H1 (cell line): ENCODE results near the gene CRABP2. TPM values are rescaled to one million over a fixed set of nuclear protein-coding genes. Genes with fewer than 3 reads are reported as not detected.
A peak's percentile ranks its signal among the peaks of the same experiment; 100 is the strongest.

Experiments used
- CTCF ChIA-PET: fragments of 300-600 bp; sonication (Branson Sonifier 250); formaldehyde crosslinking; loops from one replicate; lab custom pipeline; 2021; ENCODE audit not compliant: partially characterized antibody; lab: Charles Lee
- POLR2A ChIA-PET: fragments of 300-600 bp; sonication (Branson Sonifier 250); formaldehyde crosslinking; loops from one replicate; lab custom pipeline; 2021; ENCODE audit warnings: inconsistent platforms; ENCODE audit not compliant: partially characterized antibody; lab: Charles Lee
- DNase-seq, 2 experiments: peaks; one replicate each; pipeline versions ENCODE4 v3.0.0 to v3.0.0-alpha.2; 2010 to 2022; ENCODE audit warnings: low spot score in 2 of 2, low read depth in 1 of 2, mixed read lengths in 1 of 2
- FAIRE-seq: peaks from 2 replicates; lab custom pipeline; 2011; peaks lifted over from hg19 to GRCh38; lab: Jason Lieb, UNC
- H2AFZ ChIP-seq: 2 replicates; pipeline ENCODE4 v1.8.1; 2012; ENCODE audit warnings: low read length, inconsistent platforms
- H2AK5ac ChIP-seq: 2 replicates; pipeline ENCODE4 v1.6.1; 2013; ENCODE audit warnings: low read depth, low read length
- H2BK120ac ChIP-seq: replicated peaks from 2 replicates; pipeline ENCODE3; 2013; ENCODE audit warnings: low read depth, low read length, inconsistent platforms
- H2BK12ac ChIP-seq: 2 replicates; pipeline ENCODE4 v1.6.1; 2013; ENCODE audit warnings: low read depth, low read length
- H2BK15ac ChIP-seq: 2 replicates; pipeline ENCODE4 v1.6.1; 2013; ENCODE audit warnings: low read length
- H2BK20ac ChIP-seq: 2 replicates; pipeline ENCODE4 v1.6.1; 2013; ENCODE audit warnings: low read length
- H2BK5ac ChIP-seq: 2 replicates; pipeline ENCODE4 v1.6.1; 2013; ENCODE audit warnings: low read depth, low read length
- H3K14ac ChIP-seq: 2 replicates; pipeline ENCODE4 v1.6.1; 2013; ENCODE audit warnings: inconsistent platforms; ENCODE audit not compliant: insufficient read length
- H3K18ac ChIP-seq: 2 replicates; pipeline ENCODE4 v1.6.1; 2013; ENCODE audit warnings: low read length; ENCODE audit errors: extremely low read depth
- H3K23ac ChIP-seq: 2 replicates; pipeline ENCODE4 v1.6.1; 2013; ENCODE audit warnings: inconsistent platforms; ENCODE audit not compliant: insufficient read length
- H3K23me2 ChIP-seq: 2 replicates; pipeline ENCODE4 v1.6.1; 2013; ENCODE audit warnings: low read depth, low read length
- H3K27ac ChIP-seq: 2 replicates; pipeline ENCODE4 v1.6.1; 2011; ENCODE audit warnings: low read depth, low read length, inconsistent platforms
- H3K27me3 ChIP-seq, 4 experiments: replicated peaks in 1 of 4; 1 replicate in 1 of 4; 2 replicates in 3 of 4; pipeline versions ENCODE4 v1.6.1 to v1.8.1; 2011 to 2013; ENCODE audit warnings: low read length in 3 of 4, mild to moderate bottlenecking in 3 of 4, inconsistent platforms in 2 of 4, mixed read lengths in 2 of 4, moderate library complexity in 1 of 4; ENCODE audit not compliant: control insufficient read depth in 3 of 4, insufficient read depth in 3 of 4; ENCODE audit errors: extremely low read depth in 1 of 4
- H3K36me3 ChIP-seq, 4 experiments: 2 replicates each; pipeline versions ENCODE4 v1.6.1 to v1.8.1; 2011 to 2013; ENCODE audit warnings: mild to moderate bottlenecking in 4 of 4, low read length in 3 of 4, moderate library complexity in 2 of 4, control low read depth in 1 of 4, inconsistent platforms in 1 of 4; ENCODE audit not compliant: insufficient read depth in 4 of 4, control insufficient read depth in 2 of 4
- H3K4ac ChIP-seq: replicated peaks from 2 replicates; pipeline ENCODE3; 2013; ENCODE audit warnings: low read length, low read depth, mixed read lengths, inconsistent platforms; ENCODE audit not compliant: insufficient read length
- H3K4me1 ChIP-seq, 4 experiments: replicated peaks in 1 of 4; 1 replicate in 1 of 4; 2 replicates in 3 of 4; pipeline versions ENCODE4 v1.6.1 to v1.8.1; 2011 to 2013; ENCODE audit warnings: low read length in 3 of 4, inconsistent platforms in 2 of 4, mixed read lengths in 1 of 4; ENCODE audit not compliant: insufficient read depth in 4 of 4, control insufficient read depth in 3 of 4
- H3K4me2 ChIP-seq, 2 experiments: 2 replicates each; pipeline versions ENCODE4 v1.6.1 to v1.8.1; 2011 to 2013; ENCODE audit warnings: low read depth in 2 of 2, low read length in 2 of 2, control low read depth in 1 of 2, inconsistent platforms in 1 of 2, mild to moderate bottlenecking in 1 of 2; ENCODE audit not compliant: insufficient read depth in 1 of 2
- H3K4me3 ChIP-seq, 4 experiments: fragments of 200-600, 300-600 bp in 1 of 4; sonication (generic), shearing (Covaris generic), sonication (Bioruptor Twin) in 1 of 4; 2 replicates each; pipeline versions ENCODE4 v1.5.1 to v1.8.1; 2011 to 2016; ENCODE audit warnings: low read length in 4 of 4, low read depth in 3 of 4, control low read depth in 2 of 4, inconsistent platforms in 2 of 4, mild to moderate bottlenecking in 2 of 4, mixed read lengths in 1 of 4, moderate library complexity in 1 of 4; ENCODE audit not compliant: insufficient read depth in 2 of 4; ENCODE audit errors: extremely low read depth in 1 of 4
- H3K56ac ChIP-seq: replicated peaks from 2 replicates; pipeline ENCODE3; 2013; ENCODE audit warnings: low read depth, mild to moderate bottlenecking, mixed read lengths, low read length, inconsistent platforms; ENCODE audit not compliant: insufficient read length
- H3K79me1 ChIP-seq: 2 replicates; pipeline ENCODE4 v1.6.1; 2013; ENCODE audit warnings: low read depth, low read length, control low read depth
- H3K79me2 ChIP-seq, 2 experiments: 2 replicates each; pipeline versions ENCODE4 v1.6.1 to v1.8.1; 2012 to 2013; ENCODE audit warnings: low read length in 2 of 2, mild to moderate bottlenecking in 2 of 2, inconsistent platforms in 1 of 2; ENCODE audit not compliant: insufficient read depth in 2 of 2, control insufficient read depth in 1 of 2
- H3K9ac ChIP-seq, 4 experiments: replicated peaks in 1 of 4; 1 replicate in 1 of 4; 2 replicates in 3 of 4; pipeline versions ENCODE4 v1.6.1 to v1.8.1; 2011 to 2013; ENCODE audit warnings: low read depth in 3 of 4, low read length in 3 of 4, control low read depth in 2 of 4, mild to moderate bottlenecking in 2 of 4, moderate library complexity in 2 of 4, inconsistent platforms in 1 of 4; ENCODE audit errors: extremely low read depth in 1 of 4
- H3K9me3 ChIP-seq, 2 experiments: 2 replicates each; pipeline versions ENCODE4 v1.6.1 to v1.8.1; 2012 to 2013; ENCODE audit warnings: mild to moderate bottlenecking in 2 of 2, moderate library complexity in 2 of 2, control low read depth in 1 of 2, inconsistent platforms in 1 of 2, low read depth in 1 of 2, low read length in 1 of 2, mixed read lengths in 1 of 2; ENCODE audit not compliant: insufficient read depth in 2 of 2
- H4K20me1 ChIP-seq, 2 experiments: replicated peaks in 1 of 2; 2 replicates each; pipeline versions ENCODE3 to v1.8.1; 2011 to 2013; ENCODE audit warnings: inconsistent platforms in 2 of 2, low read length in 2 of 2, mild to moderate bottlenecking in 1 of 2; ENCODE audit not compliant: insufficient read depth in 2 of 2, control insufficient read depth in 1 of 2
- H4K5ac ChIP-seq: 2 replicates; pipeline ENCODE4 v1.6.1; 2013; ENCODE audit warnings: low read length, low read depth, mixed read lengths, inconsistent platforms; ENCODE audit not compliant: insufficient read length
- H4K8ac ChIP-seq: 2 replicates; pipeline ENCODE4 v1.8.0; 2013; ENCODE audit warnings: mild to moderate bottlenecking, moderate library complexity, low read length, inconsistent platforms; ENCODE audit not compliant: insufficient read depth; ENCODE audit errors: extremely low read depth
- H4K91ac ChIP-seq: replicated peaks from 2 replicates; pipeline ENCODE3; 2013; ENCODE audit warnings: low read length, mixed read lengths, inconsistent platforms; ENCODE audit not compliant: insufficient read length
- ASH2L ChIP-seq: fragments of 200-600, 300-600 bp; sonication (generic); IDR thresholded peaks from one replicate; pipeline ENCODE4 v1.7.1; 2017; ENCODE audit warnings: low read length
- CREB1 ChIP-seq: IDR thresholded peaks from 2 replicates; pipeline ENCODE4 v1.6.1; 2012; ENCODE audit warnings: inconsistent platforms
- E2F6 ChIP-seq: IDR thresholded peaks from 2 replicates; pipeline ENCODE4 v1.6.1; 2012; ENCODE audit warnings: inconsistent platforms
- EZH2 ChIP-seq: fragments of 200-600 bp; sonication (generic); IDR thresholded peaks from 2 replicates; pipeline ENCODE4 v1.7.1; 2012; ENCODE audit warnings: low read depth, mild to moderate bottlenecking, moderate library complexity, low read length, inconsistent platforms; ENCODE audit not compliant: severe bottlenecking
- HDAC2 ChIP-seq, 2 experiments: fragments of 300-600 bp in 1 of 2; sonication (generic) in 1 of 2; IDR thresholded peaks; 2 replicates each; pipeline ENCODE4 v1.6.1; 2011 to 2012; ENCODE audit warnings: low read depth in 2 of 2, low read length in 2 of 2, mild to moderate bottlenecking in 2 of 2, moderate library complexity in 2 of 2, borderline replicate concordance in 1 of 2, inconsistent platforms in 1 of 2
- RAD21 ChIP-seq, 2 experiments: IDR thresholded peaks in 1 of 2; conservative IDR thresholded peaks in 1 of 2; 2 replicates each; pipeline ENCODE4 v1.6.1; 2011; ENCODE audit warnings: low read depth in 2 of 2, low read length in 2 of 2, improper control_type of control experiment in 1 of 2, inconsistent platforms in 1 of 2, mild to moderate bottlenecking in 1 of 2, moderate library complexity in 1 of 2
- RXRA ChIP-seq: IDR thresholded peaks from 2 replicates; pipeline ENCODE4 v1.6.1; 2011; ENCODE audit warnings: low read depth, mild to moderate bottlenecking, low read length, moderate library complexity; ENCODE audit not compliant: insufficient read depth
- SUZ12 ChIP-seq: fragments of 200-600 bp; sonication (generic); IDR thresholded peaks from 2 replicates; pipeline ENCODE4 v1.6.1; 2012; ENCODE audit warnings: mild to moderate bottlenecking, inconsistent platforms, low read length, moderate library complexity, mixed read lengths
- WGBS, 2 experiments: shearing (Covaris generic) in 1 of 2; methylation state at CpG; one replicate each; pipeline versions ENCODE4 v1.1.6 to v1.1.7; 2013 to 2015; ENCODE audit warnings: low lambda C conversion rate in 2 of 2, mixed read lengths in 2 of 2, inconsistent platforms in 1 of 2, low coverage in 1 of 2, missing lambda C conversion rate in 1 of 2; ENCODE audit not compliant: insufficient replicate concordance in 2 of 2, insufficient coverage in 1 of 2, insufficient read length in 1 of 2; ENCODE audit errors: extremely low coverage in 1 of 2, missing lambda C conversion rate in 1 of 2; 5-methylcytosine and 5-hydroxymethylcytosine counted together
- polyA plus RNA-seq, 7 experiments: library from polyadenylated mRNA; depleted of rRNA in 3 of 7; stranded (reverse) in 5 of 7; unstranded in 2 of 7; fragments of >200 nt in 5 of 7; fragments of 200-250 nt in 2 of 7; gene quantifications; 1 replicate in 5 of 7; 2 replicates in 1 of 7; 4 replicates in 1 of 7; pipeline versions ENCODE4 v1.2.1 to v1.2.3, GENCODE V29; 2011 to 2013; ENCODE audit warnings: missing spikeins in 2 of 7, mixed read lengths in 2 of 7
- total RNA-seq: library from RNA; stranded (reverse); fragmentation: NEBNext Ultra II Directional; extraction: Animal tissue kit (Norgen Biotek cat#: 25700); gene quantifications from 2 replicates; pipeline ENCODE4 v1.2.1, GENCODE V29; 2021

Gene CRABP2
- total and polyA plus RNA-seq, 2 of the 8 experiments (the other 6 are each of a cell fraction or from before 2014, with no cell fraction given): 69.2 to 119 TPM

DNA sequence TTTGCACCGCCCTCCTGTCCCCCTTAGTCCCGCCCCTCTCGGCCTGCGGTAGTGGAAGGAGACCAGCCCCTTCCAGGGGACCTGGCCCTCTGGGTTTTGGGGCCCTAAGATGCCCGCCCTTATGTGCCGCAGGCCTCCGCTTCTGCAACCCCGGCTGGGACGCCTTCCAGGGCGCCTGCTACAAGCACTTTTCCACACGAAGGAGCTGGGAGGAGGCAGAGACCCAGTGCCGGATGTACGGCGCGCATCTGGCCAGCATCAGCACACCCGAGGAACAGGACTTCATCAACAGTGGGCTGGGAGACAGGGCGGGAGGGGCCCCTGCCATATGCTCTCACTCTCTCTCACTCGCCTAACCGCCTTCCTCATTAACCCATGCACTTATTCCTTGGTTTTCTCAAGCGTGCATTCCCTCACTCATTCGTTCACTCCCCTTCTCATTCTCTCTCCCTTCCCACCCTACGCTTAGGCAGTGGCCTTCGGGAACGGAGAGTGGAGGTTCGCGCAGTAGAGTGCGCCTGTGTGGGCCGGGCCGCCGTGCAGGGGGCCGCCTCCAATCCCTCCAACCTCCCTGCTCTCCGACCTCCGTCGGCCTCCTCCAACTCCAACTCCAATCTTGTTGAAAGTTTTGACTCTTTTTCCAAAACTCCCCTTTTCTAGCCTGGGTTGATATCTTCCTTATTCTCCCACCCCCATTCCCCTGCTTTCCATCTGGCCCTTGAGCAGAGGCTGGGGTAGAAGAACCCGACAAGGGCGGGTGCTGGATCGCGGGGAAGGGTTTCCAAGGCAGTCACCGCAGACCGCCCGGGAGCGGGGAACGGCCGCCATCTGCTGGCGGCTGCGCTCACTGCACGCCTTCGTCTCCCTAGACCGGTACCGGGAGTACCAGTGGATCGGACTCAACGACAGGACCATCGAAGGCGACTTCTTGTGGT is 48.3 kb downstream of the CRABP2 start:
- peak overlapping the region; percentile 68 to 82 for H3K4me2 ChIP-seq
- H3K9ac ChIP-seq: no peak overlapping the region
- no peaks in the 10 kb centered on the region for H4K20me1 ChIP-seq
- peak overlapping the region; percentile 62; the same call in 1 of the 2 replicates for H2BK12ac ChIP-seq
- H2BK20ac ChIP-seq: no peak overlapping the region
- no peak overlapping the region for H4K91ac ChIP-seq
- DNase-seq: peak in 1 of 2 experiments; percentile 97
- no peak for FAIRE-seq
- no peak overlapping the region for H3K27ac ChIP-seq
- H3K79me1 ChIP-seq: no peaks in the 10 kb centered on the region
- no peaks in the 10 kb centered on the region for H3K36me3 ChIP-seq
- no peak overlapping the region for H3K14ac ChIP-seq
- H3K79me2 ChIP-seq: no peaks in the 10 kb centered on the region
- no peak overlapping the region for H2BK120ac ChIP-seq
- no peak overlapping the region for H4K5ac ChIP-seq
- peak overlapping the region; percentile 33; the same call in 1 of the 2 replicates for H3K18ac ChIP-seq
- no peak overlapping the region for H2BK15ac ChIP-seq
- no peaks in the 10 kb centered on the region for H3K9me3 ChIP-seq
- no peak overlapping the region; the same call in 1 of the 2 replicates for H2BK5ac ChIP-seq
- H2AFZ ChIP-seq: peak overlapping the region; percentile 79
- H3K27me3 ChIP-seq: peaks cover 2 to 49% (median 34%) of the 10 kb centered on the region in 4 experiments
- H3K4ac ChIP-seq: no peak overlapping the region
- H2AK5ac ChIP-seq: no peak overlapping the region
- peaks cover 14 to 30% (median 23%) of the 10 kb centered on the region in 4 experiments for H3K4me1 ChIP-seq
- CTCF ChIA-PET: interaction anchor here (0.6 to 66.0 kb wide), 15 partner anchors 11 to 269 kb away, joined by 3 to 4284 read pairs (median 4); partner anchors contain the start of genes BCAN, CRABP2, HAPLN2 and ISG20L2
- 8% methylated on average over 45 of the region's 54 CpGs; no CpG with 5 or more reads in 1 of the 2 experiments for WGBS, 2 experiments
- peak overlapping the region; percentile 32 to 58 (median 47) for H3K4me3 ChIP-seq
- POLR2A ChIA-PET: interaction anchor here (0.7 to 12.0 kb wide), 7 partner anchors 11 to 51 kb away, joined by 4 to 419 read pairs (median 8); partner anchors contain the start of gene NES
- H3K23me2 ChIP-seq: peaks cover 11% of the 10 kb centered on the region
- H4K8ac ChIP-seq: no peak overlapping the region
- H3K56ac ChIP-seq: no peak overlapping the region
- no peak overlapping the region for H3K23ac ChIP-seq
- peak; percentile 67 for TF ChIP-seq EZH2
- 0 out of 2 replicates have a peak, but pooled peaks have one; percentile 34 for TF ChIP-seq E2F6
- peak; percentile 92 to 94 for TF ChIP-seq RAD21 (IDR thresholded peaks at IDR 0.05 in 1 of 2, conservative IDR thresholded peaks at IDR 0.05 in 1 of 2; ENCODE audit: low read depth in 2 of 2, low read length in 2 of 2)
- no peak for TF ChIP-seq RXRA
- peak; percentile 41; the same call in 1 of the 2 replicates for TF ChIP-seq SUZ12
- TF ChIP-seq ASH2L: peak; percentile 60
- TF ChIP-seq HDAC2 (IDR thresholded peaks at IDR 0.05; ENCODE audit: borderline replicate concordance in 1 of 2, low read depth in 2 of 2, low read length in 2 of 2): no peak; a peak in 1 of 4 replicates
- peak; percentile 30; the same call in 1 of the 2 replicates for TF ChIP-seq CREB1
